Measurements from ENCODE around the gene MUC22.
"Not testable (repeated sequence)": the region's sequence is repeated elsewhere in the genome, so short reads cannot be mapped to it uniquely, and the experiment has no call there.

Gene MUC22

DNA sequence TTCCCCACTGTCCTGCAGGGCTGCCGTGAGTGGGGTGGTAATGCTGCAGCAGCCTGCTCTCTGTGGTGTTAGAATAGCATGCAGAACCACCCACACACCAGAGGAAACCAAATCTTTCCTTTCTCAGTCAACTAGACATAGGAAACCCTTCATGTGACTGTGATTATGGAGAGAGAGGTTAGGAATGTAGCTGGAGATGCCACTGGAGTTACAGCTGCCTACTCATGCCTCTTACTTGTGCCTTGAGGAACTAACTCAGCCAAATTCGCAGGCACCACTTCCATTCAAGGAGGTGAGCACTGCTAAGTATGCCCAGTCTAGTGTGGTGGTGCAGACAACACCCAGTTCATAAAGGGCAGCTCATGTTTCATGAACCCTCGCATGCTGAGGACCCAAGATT is 27.4 kb downstream of the MUC22 start:
- DNase-seq (ENCODE audit: low read depth, low spot score), result no peak

DNA sequence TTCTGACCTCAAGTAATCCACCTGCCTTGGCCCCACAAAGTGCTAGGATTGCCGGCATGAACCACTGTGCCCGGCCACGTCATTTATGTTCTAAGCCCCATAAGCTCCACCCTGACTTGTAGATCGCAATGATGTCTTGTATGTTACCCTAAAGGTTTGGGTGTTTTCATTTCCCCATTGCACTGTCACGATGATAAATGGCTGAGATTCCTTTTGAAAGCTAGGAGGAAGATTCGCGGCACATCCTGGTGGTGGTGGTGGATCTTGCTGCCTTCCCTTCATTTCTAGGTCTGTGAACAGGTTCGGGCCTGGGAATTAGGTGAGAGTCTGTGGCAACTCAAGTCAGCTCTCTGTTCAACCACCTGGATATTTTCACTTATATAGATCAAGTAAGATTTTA is 28.3 kb downstream of the MUC22 start:
- no peak for DNase-seq (ENCODE audit: low read depth, low spot score)

DNA sequence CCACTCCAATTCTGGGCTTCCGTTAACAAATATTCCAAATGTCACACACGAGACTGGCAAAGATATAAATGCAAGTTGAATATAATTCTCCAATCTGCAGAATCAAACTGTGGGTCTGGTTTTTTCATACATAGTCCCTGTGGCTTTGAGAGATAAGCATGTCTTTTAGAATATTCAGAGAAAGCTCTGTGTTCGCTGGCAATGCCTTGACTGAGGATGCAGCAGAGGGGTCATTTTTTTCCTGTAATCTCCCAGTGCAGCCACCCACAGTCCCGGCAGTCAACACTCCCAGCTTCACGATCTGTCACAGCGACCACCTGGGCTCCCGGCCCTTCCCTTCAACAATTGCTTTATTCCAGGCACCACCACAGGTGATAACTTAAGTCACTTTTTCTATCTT is 30.5 kb downstream of the MUC22 start:
- DNase-seq (ENCODE audit: low read depth, low spot score), result no peak

DNA sequence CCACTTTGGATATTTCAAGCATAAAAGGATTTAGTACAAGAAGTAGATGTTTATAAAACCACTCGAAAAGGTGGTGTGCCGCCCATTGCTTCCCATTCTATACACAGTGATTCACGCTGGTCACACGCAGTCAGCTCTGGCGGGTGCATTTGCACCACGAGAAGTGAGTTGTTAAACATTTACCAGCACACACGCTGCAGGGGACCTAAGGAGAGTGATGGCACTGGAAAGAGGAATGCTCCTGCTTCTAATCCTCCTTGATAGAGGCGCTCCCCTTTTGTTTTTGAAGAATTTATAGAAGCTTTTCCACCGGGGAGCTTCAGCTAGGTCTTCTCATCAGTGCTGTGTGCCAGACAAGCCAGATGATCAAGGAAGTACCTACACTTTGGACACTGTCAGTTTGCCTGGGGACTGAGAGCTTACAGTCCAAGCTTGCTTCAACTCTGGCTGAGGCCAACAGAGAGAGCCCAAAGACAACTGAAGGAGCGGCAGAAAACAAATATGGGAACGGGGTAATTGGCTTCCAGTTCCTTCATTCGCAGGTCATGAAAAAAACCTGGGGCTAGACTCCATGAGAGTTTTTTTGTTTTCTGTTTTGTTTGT is 31.2 kb downstream of the MUC22 start:
- DNase-seq (ENCODE audit: low read depth, low spot score), result no peak

DNA sequence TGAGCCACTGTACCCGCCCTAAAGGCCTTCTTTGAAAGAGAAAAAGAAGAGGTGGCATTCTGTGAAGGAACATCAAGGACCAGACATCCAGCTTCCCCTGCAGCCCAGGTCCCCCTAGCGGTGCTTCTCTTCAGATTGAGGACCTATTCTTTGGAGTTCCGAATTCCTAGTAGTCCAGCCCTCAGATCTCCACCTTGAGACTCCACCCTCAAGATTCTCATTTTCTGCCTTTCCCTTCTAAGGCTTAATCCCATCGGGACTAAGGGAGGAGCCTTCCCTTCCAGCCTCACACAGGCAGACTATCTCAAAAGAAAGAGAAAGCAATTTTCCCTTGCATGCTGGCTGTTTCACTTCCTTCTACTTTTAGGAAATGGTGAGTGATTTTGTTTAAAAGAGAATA is 32.5 kb downstream of the MUC22 start:
- no peak for DNase-seq (ENCODE audit: low read depth, low spot score)

DNA sequence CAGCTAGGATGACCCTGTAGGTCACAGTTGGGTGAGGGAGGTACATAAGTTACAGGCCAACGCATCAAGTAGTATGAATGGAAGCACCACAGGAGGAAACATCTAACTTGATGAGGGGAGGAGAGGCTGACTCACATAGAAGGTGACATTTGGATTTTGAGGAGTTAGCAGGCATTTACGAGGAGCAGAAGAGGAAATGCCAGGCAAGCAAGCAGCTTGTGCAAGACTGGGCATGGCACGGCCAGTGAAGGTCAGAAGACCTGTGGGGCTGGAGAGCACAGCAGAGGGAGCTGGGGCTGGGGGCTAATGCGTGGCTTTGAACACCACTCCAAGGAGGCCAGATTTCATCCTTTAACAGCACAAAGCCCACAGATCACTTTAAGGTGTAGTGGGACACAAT is 37.8 kb downstream of the MUC22 start:
- DNase-seq (ENCODE audit: low read depth, low spot score), result no peak

- DNase-seq (ENCODE audit: low read depth, low spot score), result no peak
These were observed 39.2 kb downstream of the MUC22 start for GRCh38 chr6:31049518-31049917.

- DNase-seq (ENCODE audit: low read depth, low spot score), result not testable (repeated sequence)
These were observed 42.9 kb downstream of the MUC22 start for GRCh38 chr6:31053187-31053586.

GRCh38 chr6:31053873-31054272 is 43.6 kb downstream of the MUC22 start:
- no peak for DNase-seq (ENCODE audit: low read depth, low spot score)

DNA sequence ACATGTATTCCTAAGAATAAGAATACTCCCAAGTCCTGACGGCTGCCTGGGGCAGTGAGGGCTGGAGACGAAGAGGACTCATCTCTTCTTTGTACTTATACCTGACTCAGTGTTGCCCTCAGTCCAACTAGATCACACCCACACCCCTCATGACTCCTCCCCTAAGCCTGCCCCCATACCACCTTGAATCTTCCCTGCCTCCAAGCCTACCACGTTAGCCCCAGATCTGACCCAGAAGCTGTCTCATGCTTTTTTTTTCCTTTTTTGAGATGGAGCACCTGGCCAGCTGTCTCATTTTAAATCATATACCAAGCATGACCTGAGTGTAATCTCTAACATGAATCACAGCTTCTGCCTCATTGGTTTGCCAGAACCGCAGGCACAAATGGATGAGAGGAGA is 45.2 kb downstream of the MUC22 start:
- no peak for DNase-seq (ENCODE audit: low read depth, low spot score)

- DNase-seq (ENCODE audit: low read depth, low spot score), result no peak
These were observed 47.2 kb downstream of the MUC22 start for GRCh38 chr6:31057426-31058003.

DNA sequence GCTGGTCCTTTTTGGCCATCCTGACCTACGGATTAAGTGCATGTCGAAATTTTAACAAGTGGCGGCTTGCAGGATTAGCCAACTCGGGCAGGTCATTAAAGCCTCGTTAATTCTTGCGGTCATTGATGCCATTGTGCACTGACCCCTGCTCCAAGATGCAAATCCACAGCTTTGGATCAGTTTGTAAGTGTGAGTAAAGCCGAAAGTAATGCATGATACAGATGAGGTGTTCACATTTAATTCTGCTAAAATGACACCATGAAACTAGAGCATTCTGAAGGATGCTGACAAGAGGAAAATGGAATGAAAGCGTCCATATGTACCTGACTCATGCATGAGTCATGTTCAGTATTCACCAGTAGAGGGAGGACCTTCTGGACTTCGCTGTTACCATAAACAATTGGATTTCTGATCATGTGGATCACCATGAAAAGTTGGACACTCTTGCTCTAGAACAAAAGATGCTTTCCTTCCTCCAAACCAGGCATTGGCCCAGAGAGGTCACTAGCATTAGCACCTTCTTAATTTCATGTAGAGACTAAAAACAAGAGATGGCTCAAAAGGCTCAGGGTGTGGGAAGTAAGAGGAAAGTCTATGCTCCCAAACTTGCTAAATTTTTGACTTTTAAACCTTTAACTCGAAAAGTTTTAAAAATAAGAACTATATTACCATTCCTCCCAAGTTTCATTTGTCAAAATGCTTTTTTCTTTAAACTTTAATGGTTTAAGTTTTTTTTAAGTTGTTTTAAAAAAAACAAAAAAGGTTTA is 48.0 kb downstream of the MUC22 start:
- no peak for DNase-seq (ENCODE audit: low read depth, low spot score)

DNA sequence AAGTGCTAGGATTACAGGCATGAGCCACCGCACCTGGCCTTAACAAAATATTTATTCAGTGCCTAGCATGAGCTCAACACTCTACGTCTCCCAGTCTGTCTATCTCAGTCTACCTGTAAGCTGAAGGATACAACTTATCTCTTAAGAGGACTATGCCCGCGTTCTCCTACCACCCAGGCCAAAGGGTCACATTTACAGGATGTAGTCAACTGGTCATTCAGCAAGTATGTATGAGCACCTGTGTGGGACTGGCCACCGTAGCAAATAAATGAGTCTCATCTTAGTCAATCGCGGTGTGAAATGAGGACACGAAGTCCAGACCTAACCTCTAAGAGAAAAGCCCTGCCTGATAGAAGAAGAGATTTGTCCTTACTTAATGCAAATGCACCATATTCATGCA is 49.9 kb downstream of the MUC22 start:
- no peak for DNase-seq (ENCODE audit: low read depth, low spot score)

DNA sequence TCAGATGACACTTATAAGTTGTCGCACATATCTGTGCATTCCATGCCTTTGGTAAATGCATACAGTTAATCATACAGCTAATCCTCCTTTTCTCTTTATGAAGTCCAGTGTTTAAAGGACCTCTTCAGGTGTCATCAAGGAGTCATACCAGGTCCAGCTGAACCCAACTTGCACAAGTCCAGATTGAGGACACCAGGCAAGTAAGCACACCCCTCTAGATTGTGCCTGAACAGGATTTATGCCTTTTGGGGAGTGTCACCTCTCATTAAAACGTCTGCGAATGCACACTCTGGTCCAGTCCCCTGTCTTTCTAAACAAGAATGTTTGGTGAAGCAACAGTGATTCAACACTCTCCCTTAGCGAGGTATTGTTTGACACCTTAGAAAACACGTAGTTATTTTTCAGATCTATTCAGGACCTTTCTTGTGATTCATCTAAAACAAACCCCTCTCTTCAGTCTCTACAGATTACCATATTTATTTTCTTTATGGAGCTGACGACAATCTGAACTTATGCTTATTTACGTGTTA is 53.7 kb downstream of the MUC22 start:
- no peak for DNase-seq (ENCODE audit: low read depth, low spot score)

DNA sequence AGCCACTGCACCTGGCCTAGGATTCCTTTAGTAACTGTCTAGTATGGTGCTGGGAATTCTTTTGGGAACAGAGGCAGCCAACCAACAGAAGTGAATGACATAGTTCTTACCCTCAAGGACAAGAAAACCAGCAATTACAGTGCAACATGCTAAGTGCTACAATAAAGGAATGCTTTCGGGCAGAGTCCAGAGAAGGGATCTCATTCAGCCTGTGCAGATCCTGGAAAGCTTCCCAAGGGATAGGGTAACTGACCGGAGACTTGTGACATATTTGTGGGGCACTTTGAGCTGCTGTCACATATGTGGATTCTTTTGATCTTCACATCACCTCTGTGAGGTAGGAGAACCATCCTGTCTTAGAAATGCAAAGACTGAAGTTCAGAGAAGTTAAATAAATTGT is 55.3 kb downstream of the MUC22 start:
- DNase-seq (ENCODE audit: low read depth, low spot score), result no peak

DNA sequence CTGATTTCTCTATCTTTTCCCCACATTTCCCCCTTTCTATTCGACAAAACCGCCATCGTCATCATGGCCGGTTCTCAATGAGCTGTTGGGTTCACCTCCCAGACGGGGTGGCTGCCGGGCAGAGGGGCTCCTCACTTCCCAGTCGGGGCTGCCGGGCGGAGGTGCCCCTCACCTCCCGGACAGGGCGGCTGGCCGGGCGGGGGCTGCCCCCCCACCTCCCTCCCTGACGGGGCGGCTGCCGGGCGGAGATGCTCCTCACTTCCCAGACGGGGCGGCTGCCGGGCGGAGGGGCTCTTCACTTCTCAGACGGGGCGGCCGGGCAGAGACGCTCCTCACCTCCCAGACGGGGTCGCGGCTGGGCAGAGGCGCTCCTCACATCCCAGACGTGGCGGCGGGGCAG is 56.8 kb downstream of the MUC22 start:
- not testable (repeated sequence) for DNase-seq (ENCODE audit: low read depth, low spot score)

DNA sequence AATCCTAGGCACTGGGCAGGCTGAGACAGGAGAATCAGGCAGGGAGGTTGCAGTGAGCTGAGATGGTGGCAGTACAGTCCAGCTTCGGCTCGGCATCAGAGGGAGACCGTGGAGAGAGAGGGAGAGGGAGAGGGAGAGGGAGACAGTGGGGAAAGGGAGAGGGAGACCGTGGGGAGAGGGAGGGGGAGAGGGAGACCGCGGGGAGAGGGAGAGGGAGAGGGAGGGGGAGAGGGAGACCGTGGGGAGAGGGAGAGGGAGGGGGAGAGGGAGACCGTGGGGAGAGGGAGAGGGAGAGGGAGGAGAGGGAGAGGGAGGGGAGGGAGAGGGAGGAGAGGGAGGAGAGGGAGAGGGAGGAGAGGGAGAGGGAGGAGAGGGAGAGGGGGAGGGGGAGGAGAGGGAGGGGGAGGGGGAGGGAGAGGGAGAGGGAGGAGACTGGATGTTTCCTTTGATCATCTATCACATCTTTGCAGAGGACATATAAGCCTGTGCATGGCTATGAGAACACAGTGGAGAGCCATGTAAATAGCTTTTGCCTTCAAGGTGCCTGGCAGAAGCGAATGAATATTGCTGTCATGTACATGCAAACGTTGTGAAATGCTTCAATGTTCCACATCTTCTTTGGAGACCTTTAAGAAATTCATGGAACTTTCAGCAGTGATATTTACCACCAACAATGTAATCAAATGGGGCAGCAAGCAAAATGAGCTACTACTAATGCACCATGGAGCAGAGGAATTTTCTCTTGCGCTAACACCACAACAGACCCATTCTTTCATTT is 57.8 kb downstream of the MUC22 start:
- not testable (repeated sequence) for DNase-seq (ENCODE audit: low read depth, low spot score)

- peak; percentile 42 for DNase-seq (ENCODE audit: low read depth, low spot score)
These were observed 58.5 kb downstream of the MUC22 start for GRCh38 chr6:31068669-31069340.

GRCh38 chr6:31070711-31071197 is 60.5 kb downstream of the MUC22 start:
- DNase-seq (ENCODE audit: low read depth, low spot score), result no peak

- no peak for DNase-seq (ENCODE audit: low read depth, low spot score)
These were observed 64.1 kb downstream of the MUC22 start for GRCh38 chr6:31074401-31074800.

DNA sequence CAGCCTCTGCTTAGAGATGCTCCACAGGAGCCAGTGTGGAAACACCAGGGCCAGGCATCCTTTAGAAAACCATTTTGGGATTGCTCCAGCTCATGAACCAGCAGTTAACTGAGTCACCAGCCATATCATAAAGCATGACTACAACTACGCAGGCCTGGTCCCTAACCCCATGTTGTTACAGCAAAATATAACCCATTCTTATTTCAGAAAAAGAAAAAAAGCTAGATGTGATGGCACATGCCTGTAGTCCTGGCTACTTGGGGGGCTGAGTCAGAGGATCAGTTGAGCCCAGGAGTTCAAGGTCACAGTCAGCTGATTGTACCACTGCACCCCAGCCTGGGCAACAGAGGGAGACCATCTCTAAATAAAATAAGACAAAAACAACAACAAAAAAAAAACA is 65.3 kb downstream of the MUC22 start:
- no peak for DNase-seq (ENCODE audit: low read depth, low spot score)
